BE2C (cell line): ENCODE measurements around the gene MYO1G.

Experiments used
- DNase-seq: peaks from one replicate; pipeline ENCODE4 v3.0.0-alpha.2; 2020
- H3K27me3 ChIP-seq: fragments of 250-450 bp; sonication (Bioruptor Pico); 2 replicates; pipeline ENCODE4 v1.5.1; 2020; ENCODE audit warnings: mild to moderate bottlenecking
- H3K36me3 ChIP-seq: fragments of 250-450 bp; sonication (Bioruptor Pico); 2 replicates; pipeline ENCODE4 v1.5.1; 2020; ENCODE audit warnings: mild to moderate bottlenecking
- H3K4me1 ChIP-seq: fragments of 250-450 bp; sonication (Bioruptor Pico); 2 replicates; pipeline ENCODE4 v1.5.1; 2020
- H3K4me3 ChIP-seq: 2 replicates; pipeline ENCODE4 v1.5.1; 2011; ENCODE audit warnings: low read depth, low read length
- H3K9me3 ChIP-seq: fragments of 250-450 bp; sonication (Bioruptor Pico); 2 replicates; pipeline ENCODE4 v1.5.1; 2020
- TF ChIP-seq, protein P1 (sequence below): IDR thresholded peaks from 2 replicates; pipeline ENCODE4 v1.5.1; 2012; ENCODE audit warnings: mild to moderate bottlenecking, low read depth, low read length

The MYO1G gene

DNA sequence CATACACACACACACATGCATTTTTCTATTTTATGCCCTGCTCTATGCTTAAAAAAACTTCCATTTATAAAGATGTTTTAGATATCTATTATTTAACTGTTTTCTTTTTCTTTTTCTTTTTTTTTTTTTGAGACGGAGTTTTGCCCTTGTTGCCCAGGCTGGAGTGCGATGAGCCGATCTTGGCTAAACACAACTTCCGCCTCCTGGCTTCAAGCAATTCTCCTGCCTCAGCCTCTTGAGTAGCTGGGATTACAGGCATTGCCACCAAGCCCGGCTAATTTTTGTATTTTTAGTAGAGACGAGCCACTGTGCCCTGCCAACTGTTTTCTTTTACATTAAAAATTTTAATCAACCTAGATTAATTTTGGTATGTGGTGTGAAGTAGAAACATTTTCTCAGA, 47.9 kb downstream of the MYO1G start:
- no peak overlapping the region for H3K4me3 ChIP-seq
- no peaks in the 10 kb centered on the region for H3K36me3 ChIP-seq
- DNase-seq: no peak
- TF ChIP-seq, protein P1, sequence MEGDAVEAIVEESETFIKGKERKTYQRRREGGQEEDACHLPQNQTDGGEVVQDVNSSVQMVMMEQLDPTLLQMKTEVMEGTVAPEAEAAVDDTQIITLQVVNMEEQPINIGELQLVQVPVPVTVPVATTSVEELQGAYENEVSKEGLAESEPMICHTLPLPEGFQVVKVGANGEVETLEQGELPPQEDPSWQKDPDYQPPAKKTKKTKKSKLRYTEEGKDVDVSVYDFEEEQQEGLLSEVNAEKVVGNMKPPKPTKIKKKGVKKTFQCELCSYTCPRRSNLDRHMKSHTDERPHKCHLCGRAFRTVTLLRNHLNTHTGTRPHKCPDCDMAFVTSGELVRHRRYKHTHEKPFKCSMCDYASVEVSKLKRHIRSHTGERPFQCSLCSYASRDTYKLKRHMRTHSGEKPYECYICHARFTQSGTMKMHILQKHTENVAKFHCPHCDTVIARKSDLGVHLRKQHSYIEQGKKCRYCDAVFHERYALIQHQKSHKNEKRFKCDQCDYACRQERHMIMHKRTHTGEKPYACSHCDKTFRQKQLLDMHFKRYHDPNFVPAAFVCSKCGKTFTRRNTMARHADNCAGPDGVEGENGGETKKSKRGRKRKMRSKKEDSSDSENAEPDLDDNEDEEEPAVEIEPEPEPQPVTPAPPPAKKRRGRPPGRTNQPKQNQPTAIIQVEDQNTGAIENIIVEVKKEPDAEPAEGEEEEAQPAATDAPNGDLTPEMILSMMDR: no peak
- H3K4me1 ChIP-seq: no peaks in the 10 kb centered on the region
- no peaks in the 10 kb centered on the region for H3K27me3 ChIP-seq
- H3K9me3 ChIP-seq: no peaks in the 10 kb centered on the region

DNA sequence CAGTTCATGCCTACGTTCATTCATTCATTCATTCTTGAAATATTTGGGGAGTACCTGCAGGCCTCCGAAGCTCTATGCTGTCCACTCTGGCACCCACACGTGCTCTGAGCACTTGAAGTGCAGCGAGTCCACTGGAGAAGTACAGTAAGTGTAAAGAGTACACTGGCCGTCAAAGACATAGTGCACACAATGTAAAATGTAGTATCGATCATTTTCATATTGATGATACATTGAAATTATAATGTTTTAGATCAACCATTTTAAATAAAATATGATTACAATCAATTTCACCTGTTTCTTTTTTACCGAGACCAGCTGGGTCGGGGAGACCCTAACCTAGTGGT, 56.5 kb downstream of the MYO1G start:
- DNase-seq: no peak
- TF ChIP-seq, protein P1: no peak
- H3K36me3 ChIP-seq: no peaks in the 10 kb centered on the region
- H3K9me3 ChIP-seq: no peaks in the 10 kb centered on the region
- H3K4me1 ChIP-seq: no peaks in the 10 kb centered on the region
- no peaks in the 10 kb centered on the region for H3K27me3 ChIP-seq
- no peak overlapping the region for H3K4me3 ChIP-seq

DNA sequence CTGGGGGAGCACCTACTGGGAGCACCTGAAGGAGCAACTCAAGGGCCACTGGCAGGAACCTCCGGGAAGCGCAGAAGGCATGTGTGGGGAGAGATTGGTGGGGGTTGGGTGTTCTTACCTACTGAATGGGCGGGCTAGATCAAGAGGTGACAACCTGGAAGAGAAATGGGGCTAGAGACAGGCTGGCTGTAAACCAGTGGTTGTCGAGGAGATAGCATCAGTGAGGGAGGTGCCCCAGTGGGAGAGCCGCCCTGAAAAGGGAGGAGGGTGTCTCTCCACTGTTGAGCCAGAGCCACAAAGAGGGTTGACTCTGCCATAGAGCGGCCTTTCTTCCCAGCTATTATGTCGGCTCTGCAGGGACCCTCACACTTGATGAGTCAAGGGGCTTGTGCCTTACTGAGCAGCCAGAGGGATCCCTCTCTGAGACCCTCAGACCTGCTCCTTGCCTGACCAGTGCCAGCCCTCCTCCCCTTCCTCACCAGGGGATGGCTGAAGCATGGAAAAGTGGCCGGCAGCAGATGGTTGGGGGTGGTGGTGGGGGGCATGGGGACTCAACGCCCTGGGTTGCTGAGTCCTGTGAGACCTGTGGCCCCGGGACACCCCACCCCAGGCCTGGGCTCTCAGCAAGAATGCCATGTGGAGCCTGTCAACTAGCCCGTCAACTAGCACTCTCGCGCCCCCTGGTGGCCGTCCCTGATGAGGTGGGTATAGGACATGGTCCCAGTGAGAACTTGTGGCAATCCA, 57.0 kb downstream of the MYO1G start:
- Histone ChIP-seq H3K4me1 (no peaks in the 10 kb centered on the region), H3K9me3 (no peaks in the 10 kb centered on the region), H3K4me3 (no peak overlapping the region), H3K27me3 (no peaks in the 10 kb centered on the region), H3K36me3 (no peaks in the 10 kb centered on the region)
- DNase-seq: peak; percentile 96
- TF ChIP-seq, protein P1: peak; percentile 88

DNA sequence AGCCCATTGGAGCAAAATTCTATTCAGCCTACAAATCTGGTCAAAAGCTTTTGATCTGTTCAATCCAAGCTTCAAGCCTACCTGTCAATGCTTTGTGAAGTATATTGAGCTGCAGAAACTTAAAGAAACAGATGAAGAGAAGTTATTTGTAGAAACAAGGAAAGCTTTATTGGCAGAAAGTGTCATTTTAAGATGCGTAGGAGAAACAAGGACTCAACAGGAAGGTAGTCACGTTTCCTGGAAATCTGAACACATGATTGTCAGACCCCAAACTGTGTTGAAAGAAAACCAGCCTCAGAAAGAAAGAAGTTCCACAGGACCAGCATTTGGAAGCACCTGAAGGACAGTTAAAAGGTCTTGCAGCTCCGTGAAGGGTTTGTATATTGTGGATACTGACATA, 58.7 kb downstream of the MYO1G start:
- Histone ChIP-seq H3K36me3 (no peaks in the 10 kb centered on the region), H3K9me3 (no peaks in the 10 kb centered on the region), H3K4me3 (no peak overlapping the region), H3K4me1 (no peaks in the 10 kb centered on the region), H3K27me3 (no peaks in the 10 kb centered on the region)
- TF ChIP-seq, protein P1: no peak
- DNase-seq: no peak

DNA sequence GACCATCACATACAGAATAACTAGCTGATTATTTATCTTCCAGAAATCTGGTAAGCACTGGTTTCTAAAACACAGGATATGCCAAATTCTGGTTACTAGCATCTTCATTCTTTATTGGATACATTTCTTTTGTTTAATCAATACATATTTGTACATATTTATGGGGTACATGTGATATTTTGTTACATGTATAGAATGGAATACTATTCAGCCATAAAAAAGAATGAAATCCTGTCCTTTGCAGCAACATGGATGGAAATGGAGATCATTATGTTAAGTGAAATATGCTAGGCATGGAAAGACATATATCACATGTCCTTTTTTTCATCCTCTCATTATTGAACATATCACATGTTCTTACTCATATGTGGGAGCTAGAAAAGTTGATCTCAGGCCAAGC, 60.8 kb downstream of the MYO1G start:
- DNase-seq: no peak
- TF ChIP-seq, protein P1: no peak
- Histone ChIP-seq H3K27me3 (no peaks in the 10 kb centered on the region), H3K4me1 (no peaks in the 10 kb centered on the region), H3K4me3 (no peak overlapping the region), H3K9me3 (no peaks in the 10 kb centered on the region), H3K36me3 (no peaks in the 10 kb centered on the region)

DNA sequence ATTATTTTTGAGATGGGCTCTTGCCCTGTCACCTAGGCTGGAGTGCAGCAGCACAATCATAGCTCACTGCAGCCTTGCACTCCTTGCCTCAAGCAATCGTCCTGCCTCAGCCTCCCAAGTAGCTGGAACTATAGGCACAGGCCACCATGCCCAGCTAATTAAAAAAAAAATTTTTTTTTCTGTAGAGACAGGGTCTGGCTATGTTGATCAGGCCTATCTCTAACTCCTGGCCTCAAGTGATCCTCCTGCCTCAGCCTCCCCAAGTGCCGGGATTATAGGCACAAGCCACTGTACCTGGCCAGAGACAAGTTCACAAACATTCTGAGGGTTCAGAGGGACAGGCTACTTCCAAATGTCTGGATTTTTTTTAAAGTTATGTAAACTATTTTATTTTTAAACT, 61.4 kb downstream of the MYO1G start:
- H3K4me3 ChIP-seq: no peak overlapping the region
- no peak for DNase-seq
- H3K9me3 ChIP-seq: no peaks in the 10 kb centered on the region
- TF ChIP-seq, protein P1: no peak
- no peaks in the 10 kb centered on the region for H3K36me3 ChIP-seq
- no peaks in the 10 kb centered on the region for H3K27me3 ChIP-seq
- no peaks in the 10 kb centered on the region for H3K4me1 ChIP-seq
